ENCODE measurements around the gene LMAN2.

The LMAN2 gene

DNA sequence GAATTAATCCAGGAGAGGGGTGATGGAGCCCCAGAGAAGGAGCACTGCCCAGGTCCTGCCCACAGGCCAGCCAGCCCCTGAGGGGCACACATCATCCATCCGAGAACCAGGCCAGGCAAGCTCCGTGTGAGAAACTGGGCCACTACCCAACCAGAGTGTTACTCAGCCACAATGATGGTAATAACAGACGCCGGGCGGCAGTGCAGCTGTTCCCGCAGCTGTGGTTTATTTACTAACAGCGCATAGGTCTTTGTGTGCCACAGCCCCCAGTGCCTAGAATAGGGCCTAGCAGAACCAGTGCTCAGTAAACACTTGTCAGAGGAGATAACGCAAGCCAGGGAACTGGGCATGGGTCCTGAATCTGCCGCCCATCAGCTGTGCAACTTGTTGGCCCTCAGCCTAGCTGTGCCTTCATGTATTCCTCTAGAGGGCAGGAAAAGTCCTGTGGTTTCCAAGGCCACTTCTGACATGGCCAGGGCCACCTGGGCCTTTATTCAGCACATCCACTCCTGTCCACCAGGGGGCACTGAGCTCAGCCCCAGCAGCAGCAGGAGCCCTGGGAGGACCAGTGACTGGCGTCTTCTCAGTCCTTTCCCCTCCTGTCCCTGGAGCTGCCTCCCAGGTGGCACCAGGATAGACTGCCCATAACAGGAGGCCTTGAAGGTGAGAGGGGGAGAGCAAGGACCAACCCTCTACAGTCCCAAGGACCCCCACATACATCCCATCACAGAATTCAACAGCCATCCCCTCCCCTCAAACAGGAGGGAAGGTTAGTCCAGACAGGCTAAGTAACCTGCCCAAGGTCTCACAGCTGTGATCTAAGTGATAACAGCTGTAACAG is 41.9 kb downstream of the LMAN2 start (continued):
- TF ChIP-seq TRIM28 (IDR thresholded peaks at IDR 0.05; ENCODE audit: borderline replicate concordance, low read length) (peak; percentile 30; the same call in 1 of the 2 replicates), PRDM1 (tag by site-specific recombination; IDR thresholded peaks at IDR 0.05) (0 out of 2 replicates have a peak, but pooled peaks have one; percentile 42), ZSCAN30 (tag by site-specific recombination; IDR thresholded peaks at IDR 0.05) (no peak; the same call in 1 of the 2 replicates), ZBTB8A (tag by site-specific recombination; IDR thresholded peaks at IDR 0.05) (0 out of 2 replicates have a peak, but pooled peaks have one; percentile 12), ZNF560 (tag by site-specific recombination; IDR thresholded peaks at IDR 0.05; ENCODE audit: borderline replicate concordance) (no peak), ZNF530 (tag by site-specific recombination; IDR thresholded peaks at IDR 0.05; ENCODE audit: low read depth) (no peak), ZNF335 (tag by site-specific recombination; conservative IDR thresholded peaks at IDR 0.05) (peak; percentile 66)

DNA sequence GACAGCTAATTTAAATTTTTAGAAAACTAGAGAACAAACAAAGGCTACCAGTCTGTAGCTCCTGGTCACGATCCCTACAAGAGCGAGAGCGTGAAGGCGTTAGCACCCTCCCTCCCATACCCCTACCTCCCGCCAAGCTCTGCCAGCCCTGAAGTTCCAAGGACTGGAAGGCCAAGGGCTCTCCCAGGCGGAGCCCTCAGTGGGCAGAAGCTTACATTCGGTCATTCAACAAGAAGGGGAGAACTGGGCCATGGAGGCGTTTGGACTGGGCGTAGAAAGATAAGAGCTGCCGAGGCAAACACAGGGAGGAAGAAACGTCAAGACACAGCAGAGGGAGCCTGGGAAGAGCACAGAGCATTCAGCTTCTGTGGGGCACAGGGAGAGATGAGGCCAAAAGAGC is 42.7 kb downstream of the LMAN2 start:
- POLR2A ChIA-PET = interaction anchor here (1.1 to 1.4 kb wide), 6 partner anchors 8 to 187 kb away, joined by 3 to 5 read pairs (median 4); no protein-coding TSS in a partner anchor

DNA sequence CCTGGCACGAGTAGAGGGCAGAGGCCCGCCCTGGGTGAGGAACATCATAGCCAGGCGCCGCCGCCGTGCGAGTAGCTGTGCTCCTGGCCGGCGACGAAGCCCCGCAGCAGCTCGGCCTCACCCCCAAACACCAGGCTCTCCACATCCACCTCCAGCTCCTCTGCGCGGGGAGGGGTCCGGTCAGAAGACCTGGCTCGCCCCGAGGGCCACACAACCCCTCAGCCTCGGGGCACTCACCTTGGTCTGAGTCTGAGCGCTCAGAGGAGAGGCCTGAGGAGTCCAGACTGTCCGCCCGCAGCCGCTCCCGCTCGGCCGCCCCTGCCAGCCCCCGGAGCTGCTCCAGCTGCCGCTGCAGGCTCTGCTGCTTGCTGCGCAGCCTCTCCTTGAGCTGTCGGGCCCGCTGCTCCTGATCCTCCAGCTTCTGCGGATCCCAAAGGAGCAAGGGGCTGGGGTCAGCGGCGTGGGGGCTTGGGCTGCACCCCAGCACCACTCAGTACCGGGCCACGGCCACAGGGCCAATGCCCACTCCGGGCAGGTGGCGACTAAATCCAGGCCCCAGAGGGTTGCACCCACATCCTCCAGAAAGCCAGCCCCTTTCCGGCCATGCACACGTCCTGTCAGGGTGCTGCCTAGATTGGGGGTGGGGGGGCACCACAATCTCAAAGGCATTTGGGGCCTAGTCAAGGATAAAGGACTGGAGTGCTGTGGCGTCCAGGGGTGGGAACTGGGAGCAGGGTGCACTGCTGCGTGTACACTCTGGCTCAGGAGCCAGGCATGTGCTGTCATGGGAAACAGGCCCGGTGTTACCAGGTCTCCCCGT is 43.7 kb downstream of the LMAN2 start:
- H3K27ac ChIP-seq (ENCODE audit: extremely low read depth, low read depth, low read length) = no peak overlapping the region
- H3K36me3 ChIP-seq (ENCODE audit: control insufficient read depth in 2 of 2, insufficient read depth in 1 of 2, low read length in 2 of 2) = peaks cover 4 to 51% of the 10 kb centered on the region in 2 experiments; a peak in 2 of 3 replicates
- no peak overlapping the region for H3K4me3 ChIP-seq (ENCODE audit: low read depth, low read length)
- H3K9me3 ChIP-seq (ENCODE audit: control insufficient read depth, insufficient read depth, low read depth, low read length) = no peaks in the 10 kb centered on the region
- POLR2A ChIA-PET = interaction anchor here (0.5 to 1.5 kb wide), 4 partner anchors 8 to 156 kb away, joined by 3 read pairs; no protein-coding TSS in a partner anchor
- H3K4me1 ChIP-seq (ENCODE audit: control insufficient read depth, insufficient read depth, low read length) = peaks cover 11% of the 10 kb centered on the region
- TF ChIP-seq ZNF10 (tag by site-specific recombination; IDR thresholded peaks at IDR 0.05) = 0 out of 2 replicates have a peak, but pooled peaks have one; percentile 29
- TF ChIP-seq SP2 (tag by site-specific recombination; IDR thresholded peaks at IDR 0.05) = no peak
- TF ChIP-seq, protein P1, sequence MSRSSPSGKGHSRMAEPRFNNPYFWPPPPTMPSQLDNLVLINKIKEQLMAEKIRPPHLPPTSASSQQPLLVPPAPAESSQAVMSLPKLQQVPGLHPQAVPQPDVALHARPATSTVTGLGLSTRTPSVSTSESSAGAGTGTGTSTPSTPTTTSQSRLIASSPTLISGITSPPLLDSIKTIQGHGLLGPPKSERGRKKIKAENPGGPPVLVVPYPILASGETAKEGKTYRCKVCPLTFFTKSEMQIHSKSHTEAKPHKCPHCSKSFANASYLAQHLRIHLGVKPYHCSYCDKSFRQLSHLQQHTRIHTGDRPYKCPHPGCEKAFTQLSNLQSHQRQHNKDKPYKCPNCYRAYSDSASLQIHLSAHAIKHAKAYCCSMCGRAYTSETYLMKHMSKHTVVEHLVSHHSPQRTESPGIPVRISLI (tag by site-specific recombination; IDR thresholded peaks at IDR 0.05) = no peak
- TF ChIP-seq SCRT2 (tag by site-specific recombination; IDR thresholded peaks at IDR 0.05) = 0 out of 2 replicates have a peak, but pooled peaks have one; percentile 16
- CTCF ChIA-PET = interaction anchor here (0.6 to 1.2 kb wide), 5 partner anchors 64 to 194 kb away, joined by 3 read pairs; no protein-coding TSS in a partner anchor

More for the DNA sequence above, 42.7 kb downstream of the LMAN2 start:
- H3K4me1 ChIP-seq (ENCODE audit: control insufficient read depth, insufficient read depth, low read length) = peaks cover 11% of the 10 kb centered on the region
- peaks cover 4 to 51% of the 10 kb centered on the region in 2 experiments; a peak in 2 of 3 replicates for H3K36me3 ChIP-seq (ENCODE audit: control insufficient read depth in 2 of 2, insufficient read depth in 1 of 2, low read length in 2 of 2)
- CTCF ChIA-PET = interaction anchor here (0.6 to 3.3 kb wide), 16 partner anchors 19 to 211 kb away, joined by 3 to 15 read pairs (median 4); partner anchors contain the start of gene DDX41
- no peak overlapping the region for H3K27ac ChIP-seq (ENCODE audit: extremely low read depth, low read depth, low read length)
- H3K9me3 ChIP-seq (ENCODE audit: control insufficient read depth, insufficient read depth, low read depth, low read length) = no peaks in the 10 kb centered on the region
- no peak for TF ChIP-seq HOXA7 (CRISPR knock-in tag; IDR thresholded peaks at IDR 0.05; ENCODE audit: borderline replicate concordance)
- peak; percentile 75 for TF ChIP-seq EGR2 (tag by site-specific recombination; IDR thresholded peaks at IDR 0.05; ENCODE audit: low read depth)
- no peak for TF ChIP-seq ZNF645 (tag by site-specific recombination; IDR thresholded peaks at IDR 0.05)
- no peak for TF ChIP-seq ZNF223 (tag by site-specific recombination; IDR thresholded peaks at IDR 0.05)
- no peak overlapping the region for H3K4me3 ChIP-seq (ENCODE audit: low read depth, low read length)
